Activated CD4-positive, alpha-beta T cell treated with anti-CD3 and anti-CD28 coated beads for 36 hours (primary cell): ENCODE results near the gene CDK15. TPM values are rescaled to one million over a fixed set of nuclear protein-coding genes. Genes with fewer than 3 reads are reported as not detected.

Source experiments
- ATAC-seq: fragments of 200-7000 bp; cut with Tn5 transposase; one replicate; pipeline ENCODE4 v1.10.0; 2021; ENCODE audit warnings: mild to moderate bottlenecking, moderate library complexity
- CTCF ChIA-PET: fragments of 350-600 bp; sonication (Branson Sonifier 250); formaldehyde crosslinking; loops from one replicate; lab custom pipeline; 2021; ENCODE audit warnings: antibody characterized with exemption; lab: Charles Lee
- POLR2A ChIA-PET: fragments of 350-600 bp; sonication (Branson Sonifier 250); formaldehyde crosslinking; loops from one replicate; lab custom pipeline; 2021; ENCODE audit warnings: antibody characterized with exemption, inconsistent platforms; lab: Charles Lee
- DNase-seq: peaks from one replicate; pipeline ENCODE4 v3.0.0-alpha.2; 2020
- H3K27ac Mint-ChIP-seq: one replicate; pipeline ENCODE4 v1.8.0; 2021; ENCODE audit warnings: mixed read lengths
- H3K27me3 Mint-ChIP-seq: one replicate; pipeline ENCODE4 v1.8.0; 2021; ENCODE audit warnings: mixed read lengths
- H3K36me3 Mint-ChIP-seq: one replicate; pipeline ENCODE4 v1.8.0; 2021; ENCODE audit warnings: low read depth, mixed read lengths
- H3K4me1 Mint-ChIP-seq: one replicate; pipeline ENCODE4 v1.8.0; 2021; ENCODE audit warnings: mixed read lengths
- H3K4me3 Mint-ChIP-seq: one replicate; pipeline ENCODE4 v1.8.0; 2021; ENCODE audit warnings: mild to moderate bottlenecking, moderate library complexity, mixed read lengths
- H3K9me3 Mint-ChIP-seq: one replicate; pipeline ENCODE4 v1.8.0; 2021; ENCODE audit warnings: low read depth, mixed read lengths
- intact Hi-C, 2 experiments: fragments of 100-400 bp; cut with DNase I in 1 of 2; cut with micrococcal nuclease in 1 of 2; formaldehyde crosslinking; loops; one replicate each; pipeline versions ENCODE4 v1.14.2 to v1.15.1; 2022 to 2024; cut with DNase I, micrococcal nuclease
- total RNA-seq, 2 experiments: library from RNA; stranded (reverse); gene quantifications; one replicate each; pipeline ENCODE4 v1.2.3, GENCODE V29; 2021

Gene CDK15
- total RNA-seq, 2 experiments from 2014 or later, result not detected

DNA sequence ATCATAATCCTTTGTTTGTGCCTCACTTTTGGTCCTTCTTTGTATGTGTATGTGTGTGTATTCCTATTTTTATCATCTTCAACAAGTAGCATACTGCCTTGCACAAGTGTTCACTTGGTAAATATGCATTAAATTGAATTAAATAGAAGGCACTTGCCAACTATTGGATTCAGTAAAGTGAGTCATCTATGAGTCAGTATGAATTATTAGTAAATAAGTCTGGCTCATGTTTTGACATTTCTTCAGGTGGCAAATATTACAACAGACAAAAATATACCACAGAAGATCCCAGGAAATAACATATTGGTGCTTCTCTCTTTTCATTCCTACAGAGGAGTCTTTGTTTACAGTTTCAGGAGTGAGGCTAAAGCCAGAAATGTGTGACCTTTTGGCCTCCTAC lies 84.1 kb downstream of the CDK15 start:
- ATAC-seq (no peak), DNase-seq (no peak)
- CTCF ChIA-PET, result no interaction called here
- no peaks in the 10 kb centered on the region for H3K9me3 Mint-ChIP-seq
- peaks cover 17% of the 10 kb centered on the region for H3K27me3 Mint-ChIP-seq
- POLR2A ChIA-PET, result no interaction called here
- H3K36me3 Mint-ChIP-seq, result no peaks in the 10 kb centered on the region
- H3K27ac Mint-ChIP-seq, result no peak overlapping the region
- intact Hi-C loops, result no loop called here
- no peaks in the 10 kb centered on the region for H3K4me1 Mint-ChIP-seq
- H3K4me3 Mint-ChIP-seq, result no peak overlapping the region

DNA sequence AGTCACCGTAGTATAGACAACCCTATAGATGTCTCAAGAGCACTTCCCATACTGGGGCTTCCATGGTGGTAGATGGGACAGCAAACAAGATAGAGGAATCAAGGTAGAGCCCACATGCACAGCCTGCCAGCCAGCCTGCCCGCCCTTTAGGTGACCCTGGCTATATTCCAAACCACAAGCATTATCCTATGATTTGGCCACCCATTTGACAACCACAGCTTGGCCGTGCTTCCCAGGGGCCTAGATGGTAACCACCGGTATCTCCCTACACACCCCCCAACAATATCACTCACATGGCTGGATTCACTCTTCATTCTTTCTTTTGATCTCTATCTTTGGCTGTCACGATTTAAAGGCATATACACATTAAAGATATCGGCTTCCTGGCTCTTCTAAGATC lies 85.3 kb downstream of the CDK15 start:
- no peak overlapping the region for H3K4me3 Mint-ChIP-seq
- ChIA-PET CTCF (interaction anchor here (1.1 kb wide), 1 partner anchor 31 kb away, joined by 4 read pairs; no protein-coding TSS in a partner anchor), POLR2A (no interaction called here)
- H3K36me3 Mint-ChIP-seq, result no peaks in the 10 kb centered on the region
- ATAC-seq (no peak), DNase-seq (no peak)
- intact Hi-C loops, result no loop called here
- no peaks in the 10 kb centered on the region for H3K4me1 Mint-ChIP-seq
- H3K27ac Mint-ChIP-seq, result no peak overlapping the region
- H3K9me3 Mint-ChIP-seq, result no peaks in the 10 kb centered on the region
- H3K27me3 Mint-ChIP-seq, result peaks cover 15% of the 10 kb centered on the region

DNA sequence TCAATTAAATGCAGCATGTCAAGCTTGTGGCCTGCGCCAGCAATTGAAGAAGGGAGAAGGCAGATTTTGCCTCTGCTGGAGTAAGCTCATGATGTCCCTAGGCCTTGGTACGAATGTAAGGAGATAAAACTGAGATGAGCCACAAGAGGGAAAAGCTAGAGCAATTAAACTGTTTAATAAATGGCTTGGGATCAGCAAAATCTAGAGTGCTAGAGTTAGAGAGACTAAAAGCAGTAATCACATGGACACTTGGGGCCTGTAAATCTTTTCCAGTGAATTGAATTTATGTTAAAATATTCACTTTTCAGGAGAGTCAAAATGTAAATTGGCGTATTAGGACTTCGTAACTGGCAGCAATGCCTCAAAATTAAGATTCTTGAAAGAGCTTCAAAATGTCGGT lies 86.2 kb downstream of the CDK15 start:
- Mint-ChIP-seq H3K4me3 (no peak overlapping the region), H3K4me1 (no peaks in the 10 kb centered on the region), H3K36me3 (no peaks in the 10 kb centered on the region), H3K27ac (no peak overlapping the region), H3K9me3 (no peaks in the 10 kb centered on the region), H3K27me3 (peaks cover 14% of the 10 kb centered on the region)
- intact Hi-C loops, result no loop called here
- POLR2A ChIA-PET, result interaction anchor here (0.5 kb wide), 1 partner anchor 852 kb away, joined by 5 read pairs; no protein-coding TSS in a partner anchor
- ATAC-seq, result no peak
- no peak for DNase-seq
- CTCF ChIA-PET, result interaction anchor here (1.1 kb wide), 1 partner anchor 32 kb away, joined by 4 read pairs; no protein-coding TSS in a partner anchor

DNA sequence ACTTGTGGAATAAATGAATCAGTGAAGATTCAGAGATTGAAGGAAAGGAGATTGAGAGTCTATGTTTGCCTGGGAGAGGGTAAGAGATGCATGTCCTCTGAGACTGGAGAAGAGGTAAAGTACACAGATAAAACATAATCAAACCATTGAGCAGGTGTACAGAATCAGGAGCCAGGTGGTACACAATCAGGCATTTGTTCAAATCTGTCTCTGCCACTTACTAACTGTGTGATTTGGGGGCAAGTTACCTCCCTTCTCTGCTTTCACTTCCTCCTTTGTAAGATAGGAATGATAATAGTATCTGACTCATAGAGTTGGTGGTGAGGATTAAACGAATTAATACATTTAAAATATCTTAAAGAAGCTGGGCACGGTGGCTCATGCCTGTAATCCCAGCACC lies 94.0 kb downstream of the CDK15 start:
- Mint-ChIP-seq H3K4me3 (no peak overlapping the region), H3K27ac (no peak overlapping the region), H3K4me1 (no peaks in the 10 kb centered on the region), H3K9me3 (no peaks in the 10 kb centered on the region), H3K27me3 (peaks cover 16% of the 10 kb centered on the region), H3K36me3 (no peaks in the 10 kb centered on the region)
- POLR2A ChIA-PET, result no interaction called here
- DNase-seq (no peak), ATAC-seq (no peak)
- CTCF ChIA-PET, result no interaction called here
- intact Hi-C loops, result no loop called here

DNA sequence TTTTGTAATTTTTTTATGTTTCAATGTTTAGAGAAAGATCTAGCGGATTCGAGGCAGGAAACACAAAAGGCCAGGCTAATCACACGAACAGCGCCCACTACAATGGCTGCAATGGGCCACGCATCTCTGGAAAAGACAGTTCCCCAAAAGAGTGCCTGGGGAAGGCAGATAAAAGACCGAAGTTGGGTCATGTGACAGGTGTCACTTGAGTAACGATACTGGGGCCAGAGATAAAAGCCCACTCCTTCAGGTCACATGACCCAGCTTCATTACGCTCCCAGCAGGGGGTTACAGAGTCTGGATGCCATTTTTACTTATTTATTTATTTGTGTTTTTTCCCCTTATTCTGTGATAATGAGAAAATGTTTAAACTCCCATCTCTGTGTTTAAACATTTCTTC lies 95.4 kb downstream of the CDK15 start:
- CTCF ChIA-PET, result interaction anchor here (0.7 to 1.1 kb wide), 2 partner anchors 47 to 1025 kb away, joined by 3 read pairs; no protein-coding TSS in a partner anchor
- no peak overlapping the region for H3K4me3 Mint-ChIP-seq
- intact Hi-C loops, result no loop called here

DNA sequence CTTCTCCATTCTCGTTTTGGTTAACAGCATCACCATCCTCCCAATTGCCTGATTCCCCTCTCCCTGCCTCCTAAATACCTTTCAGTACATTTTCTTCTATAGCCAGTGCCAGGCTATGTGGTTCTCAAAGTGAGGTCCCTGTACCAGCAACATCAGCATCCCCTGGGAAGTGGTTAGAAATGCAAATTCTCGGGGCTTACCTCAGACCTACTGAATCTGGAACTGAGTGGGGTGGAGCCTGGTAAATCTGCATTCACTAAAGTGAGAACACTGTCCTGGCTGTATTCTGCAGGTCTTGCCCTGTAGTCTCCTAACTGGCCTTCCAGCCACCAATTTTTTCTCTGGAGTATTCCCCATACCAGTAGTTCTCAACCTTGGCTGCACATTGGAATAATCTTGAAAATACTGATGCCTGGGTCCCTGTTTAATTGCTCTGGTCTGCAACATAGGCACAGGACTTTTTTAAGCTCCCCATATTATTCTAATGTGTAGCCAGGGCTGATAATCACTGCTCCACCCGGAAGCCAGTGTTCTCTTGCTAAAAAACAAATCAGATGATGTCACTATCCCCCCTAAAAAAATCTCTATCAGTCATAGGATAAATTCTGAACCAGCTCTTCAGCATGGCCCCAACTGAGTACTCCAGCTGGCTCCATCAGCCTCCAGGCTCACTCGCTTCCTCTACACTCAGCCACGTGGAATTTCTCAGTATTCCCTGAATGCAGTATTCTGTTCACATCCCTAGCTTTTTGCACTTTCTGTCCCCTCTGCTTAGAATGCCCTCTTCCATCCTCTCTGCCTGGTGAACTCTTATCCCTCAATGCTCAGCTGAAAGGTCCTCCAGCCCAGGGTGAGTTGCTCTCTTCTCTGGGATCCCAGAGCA lies 98.4 kb downstream of the CDK15 start:
- ChIA-PET POLR2A (no interaction called here), CTCF (interaction anchor here (0.6 kb wide), 1 partner anchor 98 kb away, joined by 4 read pairs; no protein-coding TSS in a partner anchor)
- Mint-ChIP-seq H3K36me3 (no peaks in the 10 kb centered on the region), H3K9me3 (no peaks in the 10 kb centered on the region), H3K27me3 (peaks cover 10% of the 10 kb centered on the region), H3K4me3 (no peak overlapping the region), H3K4me1 (peaks cover 5% of the 10 kb centered on the region), H3K27ac (no peak overlapping the region)
- no peak for DNase-seq
- no peak for ATAC-seq
- intact Hi-C loops, result no loop called here

More for the DNA sequence above, 95.4 kb downstream of the CDK15 start:
- no peak for ATAC-seq
- no peaks in the 10 kb centered on the region for H3K4me1 Mint-ChIP-seq
- no peaks in the 10 kb centered on the region for H3K36me3 Mint-ChIP-seq
- H3K27me3 Mint-ChIP-seq, result peaks cover 16% of the 10 kb centered on the region
- POLR2A ChIA-PET, result interaction anchor here (0.6 kb wide), 1 partner anchor 117 kb away, joined by 6 read pairs; no protein-coding TSS in a partner anchor
- no peak overlapping the region for H3K27ac Mint-ChIP-seq
- no peaks in the 10 kb centered on the region for H3K9me3 Mint-ChIP-seq
- no peak for DNase-seq

DNA sequence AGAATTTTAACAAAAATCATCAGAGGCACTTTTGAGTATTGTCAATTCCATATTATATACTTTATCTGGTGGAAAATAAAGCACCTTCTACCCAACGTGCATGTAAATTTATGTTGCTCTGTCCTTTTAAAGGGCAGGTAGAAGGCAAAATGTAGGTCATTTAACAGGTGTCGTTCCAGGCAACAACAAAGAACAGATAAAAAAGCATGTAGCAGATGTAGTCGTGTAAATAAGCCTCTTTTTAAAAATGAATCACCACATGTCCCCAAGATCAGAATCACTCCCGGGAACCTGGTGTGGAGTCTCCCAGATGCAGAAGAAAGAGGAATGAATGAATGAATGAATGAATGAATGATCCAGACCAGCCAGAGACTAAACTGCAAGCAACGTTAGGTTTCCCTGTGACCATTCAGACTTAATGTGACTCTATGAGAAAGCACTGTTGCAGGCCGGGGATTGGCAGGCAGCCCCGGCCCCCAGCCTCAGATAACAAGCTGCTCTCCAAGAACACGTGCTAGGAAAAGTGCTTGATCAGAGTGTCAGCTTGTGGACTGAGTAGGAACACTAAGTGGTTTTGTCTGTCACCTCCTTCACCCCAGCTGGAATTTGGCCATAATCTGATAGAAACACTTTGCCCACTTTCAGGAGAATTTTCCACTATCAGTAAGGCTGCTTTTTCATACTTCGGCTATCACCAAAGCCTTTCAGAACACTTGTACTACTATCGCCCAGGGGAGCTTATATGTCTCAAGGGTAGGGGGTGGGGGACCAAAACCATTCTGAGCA lies 100.6 kb downstream of the CDK15 start:
- Mint-ChIP-seq H3K27ac (no peak overlapping the region), H3K36me3 (no peaks in the 10 kb centered on the region), H3K9me3 (no peaks in the 10 kb centered on the region), H3K4me1 (peaks cover 10% of the 10 kb centered on the region), H3K4me3 (no peak overlapping the region), H3K27me3 (peaks cover 6% of the 10 kb centered on the region)
- POLR2A ChIA-PET, result no interaction called here
- CTCF ChIA-PET, result no interaction called here
- no peak for ATAC-seq
- DNase-seq, result no peak
- intact Hi-C loops, result no loop called here

DNA sequence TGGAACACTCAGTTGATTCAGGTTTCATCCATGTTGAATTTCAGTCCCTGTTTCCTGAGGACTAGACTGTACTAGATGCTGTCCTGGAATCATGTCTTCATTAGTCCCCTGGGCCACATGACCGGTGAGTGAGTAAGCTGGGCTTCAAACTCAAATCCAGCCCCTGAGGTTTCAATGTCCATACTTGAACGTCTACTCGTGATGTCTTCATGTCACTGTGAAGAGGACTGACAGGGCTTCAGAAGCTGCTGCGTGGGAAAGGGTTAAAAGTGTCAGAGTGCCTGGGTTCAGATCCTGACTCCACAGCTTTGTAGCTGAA lies 101.2 kb downstream of the CDK15 start:
- DNase-seq (no peak), ATAC-seq (no peak)
- H3K9me3 Mint-ChIP-seq, result no peaks in the 10 kb centered on the region
- ChIA-PET CTCF (no interaction called here), POLR2A (no interaction called here)
- peaks cover 10% of the 10 kb centered on the region for H3K4me1 Mint-ChIP-seq
- intact Hi-C loops, result no loop called here
- H3K4me3 Mint-ChIP-seq, result no peak overlapping the region
- H3K36me3 Mint-ChIP-seq, result no peaks in the 10 kb centered on the region
- peaks cover 6% of the 10 kb centered on the region for H3K27me3 Mint-ChIP-seq
- H3K27ac Mint-ChIP-seq, result no peak overlapping the region

DNA sequence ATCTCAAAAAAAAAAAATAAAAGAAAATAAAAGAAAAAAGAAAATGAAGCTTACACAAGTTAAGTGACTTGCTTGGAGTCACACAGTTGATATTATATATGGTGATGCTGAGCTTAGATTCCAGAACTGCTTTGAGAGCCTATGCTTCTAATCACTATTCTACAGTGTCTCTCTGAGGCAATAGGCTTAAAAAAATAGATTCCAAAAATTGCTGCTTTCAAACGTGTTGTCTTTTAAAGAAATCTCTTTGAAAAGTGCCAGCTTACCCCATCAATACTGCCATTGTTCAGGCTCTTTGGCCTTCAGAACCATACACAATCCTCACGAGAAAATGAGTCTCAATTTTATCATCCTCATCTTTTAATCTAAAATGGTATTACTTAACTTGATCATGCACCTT lies 102.6 kb downstream of the CDK15 start:
- ChIA-PET CTCF (no interaction called here), POLR2A (no interaction called here)
- DNase-seq (no peak), ATAC-seq (no peak)
- H3K36me3 Mint-ChIP-seq, result no peaks in the 10 kb centered on the region
- no peak overlapping the region for H3K4me3 Mint-ChIP-seq
- no peak overlapping the region for H3K27ac Mint-ChIP-seq
- intact Hi-C loops, result no loop called here
- peaks cover 10% of the 10 kb centered on the region for H3K4me1 Mint-ChIP-seq
- peaks cover 6% of the 10 kb centered on the region for H3K27me3 Mint-ChIP-seq
- H3K9me3 Mint-ChIP-seq, result no peaks in the 10 kb centered on the region

DNA sequence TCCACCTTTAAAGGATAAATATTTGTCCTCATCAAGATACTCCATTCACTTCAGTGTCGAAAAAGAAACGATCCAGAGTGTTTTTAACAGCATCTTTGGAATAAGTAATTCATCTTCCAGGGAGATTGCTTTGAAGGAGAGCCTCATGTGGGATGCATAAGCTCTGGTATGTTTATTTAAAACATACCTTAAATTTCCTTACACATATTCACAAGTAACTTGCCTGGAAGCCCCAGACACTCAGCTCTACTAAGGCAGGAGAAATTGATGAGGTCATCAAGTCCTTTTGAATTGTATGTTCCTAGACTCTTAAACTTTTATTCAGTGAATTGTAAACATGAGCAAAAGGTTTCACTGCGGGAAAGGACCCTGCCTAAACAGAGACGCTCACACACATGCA lies 103.0 kb downstream of the CDK15 start:
- no peak overlapping the region for H3K27ac Mint-ChIP-seq
- ChIA-PET POLR2A (no interaction called here), CTCF (interaction anchor here (0.9 kb wide), 1 partner anchor 48 kb away, joined by 3 read pairs; no protein-coding TSS in a partner anchor)
- H3K27me3 Mint-ChIP-seq, result peaks cover 5% of the 10 kb centered on the region
- peaks cover 10% of the 10 kb centered on the region for H3K4me1 Mint-ChIP-seq
- H3K9me3 Mint-ChIP-seq, result no peaks in the 10 kb centered on the region
- no peak overlapping the region for H3K4me3 Mint-ChIP-seq
- ATAC-seq (no peak), DNase-seq (no peak)
- intact Hi-C loops, result no loop called here
- H3K36me3 Mint-ChIP-seq, result no peaks in the 10 kb centered on the region

DNA sequence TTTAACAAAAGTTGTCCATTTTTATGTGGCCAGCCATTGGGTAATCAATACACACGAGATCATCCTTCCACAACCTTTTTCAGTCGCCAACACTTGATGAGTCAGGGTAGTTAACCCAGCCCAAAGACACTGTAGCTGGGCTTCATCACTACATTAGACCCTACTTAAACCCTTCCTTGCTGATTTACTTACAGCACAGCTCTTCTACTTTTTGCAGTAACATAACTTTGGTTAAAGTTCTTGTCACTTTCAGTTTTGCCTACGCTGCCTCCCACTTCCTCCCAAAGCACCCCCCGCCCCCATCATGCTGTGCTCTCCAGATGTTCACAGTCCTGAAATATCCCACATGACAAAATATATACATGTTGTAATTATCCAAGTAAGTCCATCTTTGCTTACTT lies 103.6 kb downstream of the CDK15 start:
- POLR2A ChIA-PET, result no interaction called here
- ATAC-seq, result peak; percentile 55

More for the DNA sequence above, 103.6 kb downstream of the CDK15 start:
- no peak overlapping the region for H3K4me3 Mint-ChIP-seq
- CTCF ChIA-PET, result interaction anchor here (0.8 to 0.9 kb wide), 2 partner anchors 49 to 271 kb away, joined by 3 to 4 read pairs; no protein-coding TSS in a partner anchor
- no peaks in the 10 kb centered on the region for H3K36me3 Mint-ChIP-seq
- peaks cover 3% of the 10 kb centered on the region for H3K27me3 Mint-ChIP-seq
- H3K9me3 Mint-ChIP-seq, result no peaks in the 10 kb centered on the region
- peak overlapping the region; percentile 32 for H3K27ac Mint-ChIP-seq
- intact Hi-C loops, result no loop called here
- H3K4me1 Mint-ChIP-seq, result peaks cover 10% of the 10 kb centered on the region
- peak; percentile 14 for DNase-seq
